SK-N-MC (cell line): Measurements from ENCODE around the gene FBH1.
"Not testable (repeated sequence)": the region's sequence is repeated elsewhere in the genome, so short reads cannot be mapped to it uniquely, and the experiment has no call there.

Source experiments
- EZH2 ChIP-seq: fragments of 200-600 bp; sonication (generic); IDR thresholded peaks from one replicate; pipeline ENCODE4 v1.6.1; 2017; ENCODE audit warnings: antibody characterized with exemption
- FOXP2 ChIP-seq: optimal IDR thresholded peaks from 2 replicates; pipeline ENCODE3; 2011; ENCODE audit warnings: mild to moderate bottlenecking, moderate library complexity; ENCODE audit not compliant: insufficient read depth; ENCODE audit errors: extremely low read length, control extremely low read depth
- POLR2AphosphoS5 ChIP-seq: IDR thresholded peaks from 2 replicates; pipeline ENCODE4 v1.6.1; 2012; ENCODE audit warnings: mild to moderate bottlenecking, low read depth, low read length, borderline replicate concordance

DNA sequence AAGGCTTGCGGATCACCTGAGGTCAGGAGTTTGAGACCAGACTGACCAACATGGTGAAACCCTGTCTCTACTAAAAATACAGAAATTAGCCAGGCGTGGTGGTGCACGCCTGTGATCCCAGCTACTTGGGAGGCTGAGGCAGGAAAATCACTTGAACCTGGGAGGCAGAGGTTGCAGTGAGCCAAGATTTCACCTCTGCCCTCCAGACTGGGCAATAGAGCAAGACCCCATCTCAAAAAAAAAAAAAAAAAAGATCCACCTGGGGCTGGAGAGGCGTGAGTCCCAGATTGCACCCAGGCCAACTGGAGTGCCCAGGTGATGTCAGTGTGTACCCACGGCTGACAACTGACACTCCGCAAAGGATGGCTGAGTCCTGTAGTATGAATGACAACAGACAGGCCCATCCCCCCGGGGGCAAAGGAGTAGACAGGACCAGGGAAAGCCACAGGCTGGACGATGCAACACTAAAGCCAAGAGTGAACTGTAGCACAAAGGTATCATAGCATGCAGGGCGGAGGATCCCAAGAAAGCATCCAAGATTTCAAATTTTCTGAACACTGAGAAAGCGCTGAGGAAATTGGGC is 72.4 kb downstream of the FBH1 start:
- not testable (repeated sequence) for TF ChIP-seq EZH2, POLR2AphosphoS5, FOXP2
